KOPT-K1 (cell line): ENCODE results near the gene PCNT.
A peak's percentile ranks its signal among the peaks of the same experiment; 100 is the strongest.

Experiments used
- H3K27ac ChIP-seq: fragments of 200-600 bp; sonication (generic); 2 replicates; pipeline ENCODE4 v1.5.1; 2016; ENCODE audit warnings: antibody characterized with exemption, mild to moderate bottlenecking, low read depth, low read length; ENCODE audit not compliant: poor library complexity, severe bottlenecking
- H3K36me3 ChIP-seq: fragments of 200-600 bp; sonication (generic); 2 replicates; pipeline ENCODE4 v1.5.1; 2017; ENCODE audit warnings: antibody characterized with exemption, mild to moderate bottlenecking, low read length, moderate library complexity; ENCODE audit not compliant: insufficient read depth
- H3K9me3 ChIP-seq: fragments of 200-600 bp; sonication (generic); 2 replicates; pipeline ENCODE4 v1.5.1; 2017; ENCODE audit warnings: antibody characterized with exemption, low read length, mild to moderate bottlenecking; ENCODE audit not compliant: insufficient read depth, poor library complexity, severe bottlenecking

PCNT gene

DNA sequence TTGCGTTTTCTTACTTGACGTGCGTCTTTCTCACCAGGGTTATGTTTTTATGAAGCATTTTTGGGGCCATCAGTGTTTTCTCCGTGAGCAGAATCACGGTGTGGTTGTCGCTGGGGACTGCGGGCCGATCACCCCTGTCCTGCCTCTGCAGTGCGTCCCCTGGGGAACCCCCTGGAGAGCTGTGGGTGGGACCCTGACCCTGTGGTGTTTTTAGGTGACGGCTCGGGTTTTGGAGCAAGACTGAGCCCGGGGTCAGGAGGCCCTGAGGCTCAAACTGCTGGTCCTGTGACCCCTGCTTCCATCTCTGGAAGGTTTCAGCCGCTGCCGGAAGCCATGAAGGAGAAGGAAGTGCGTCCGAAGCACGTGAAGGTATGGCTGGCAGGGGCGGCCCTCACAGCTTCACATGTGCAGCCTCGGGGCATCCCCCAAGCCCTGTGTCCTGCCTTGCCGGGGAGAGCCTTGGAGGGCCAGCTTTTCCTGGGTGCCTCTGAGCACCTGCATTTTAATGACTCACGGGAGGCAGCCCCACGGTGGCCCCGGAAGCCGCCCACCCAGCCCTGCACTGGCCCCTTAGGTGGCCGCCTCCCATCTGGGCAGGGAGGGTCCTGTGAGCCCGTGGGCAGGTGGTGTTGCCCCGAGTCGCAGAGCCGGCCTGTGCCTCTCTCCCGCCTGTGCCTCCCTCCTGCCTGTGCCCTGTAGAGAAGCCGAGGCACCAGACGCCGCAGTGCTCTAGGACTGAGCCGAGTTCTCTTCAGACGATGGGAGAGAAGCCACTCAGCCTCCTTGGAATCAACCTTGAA, 98.0 kb downstream of the PCNT start:
- peaks cover 52% of the 10 kb centered on the region for H3K36me3 ChIP-seq
- peak overlapping the region; percentile 65 for H3K27ac ChIP-seq
- no peaks in the 10 kb centered on the region for H3K9me3 ChIP-seq

DNA sequence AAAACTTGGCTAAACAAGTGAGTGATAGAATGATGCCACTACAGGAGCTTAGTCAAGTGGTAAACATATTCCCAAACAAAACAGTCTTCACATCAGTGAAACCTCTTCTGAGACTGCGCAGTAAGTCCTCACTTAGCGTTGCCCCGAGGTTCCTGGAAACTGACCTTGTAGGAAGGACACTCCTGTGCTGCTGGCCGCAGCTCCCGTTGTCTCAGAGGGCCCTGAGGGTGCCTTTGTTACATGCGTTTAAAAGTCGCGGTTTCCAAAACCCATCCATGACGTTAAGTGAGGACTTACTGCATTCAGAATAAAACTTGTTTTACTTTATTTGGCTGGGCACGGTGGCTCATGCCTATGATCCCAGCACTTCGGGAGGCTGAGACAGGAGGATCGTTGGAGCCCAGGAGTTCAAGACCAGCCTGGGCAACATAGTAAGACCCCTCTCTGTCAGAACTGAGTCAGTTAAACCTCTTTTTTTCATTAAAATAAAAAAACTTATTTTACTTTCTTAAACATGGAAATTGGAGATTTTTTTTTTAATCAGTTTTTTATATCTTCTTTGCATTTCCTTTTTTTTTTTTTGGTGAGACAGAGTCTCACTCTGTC, 98.8 kb downstream of the PCNT start:
- H3K9me3 ChIP-seq = no peaks in the 10 kb centered on the region
- peak overlapping the region; percentile 65 for H3K27ac ChIP-seq
- H3K36me3 ChIP-seq = peaks cover 54% of the 10 kb centered on the region

DNA sequence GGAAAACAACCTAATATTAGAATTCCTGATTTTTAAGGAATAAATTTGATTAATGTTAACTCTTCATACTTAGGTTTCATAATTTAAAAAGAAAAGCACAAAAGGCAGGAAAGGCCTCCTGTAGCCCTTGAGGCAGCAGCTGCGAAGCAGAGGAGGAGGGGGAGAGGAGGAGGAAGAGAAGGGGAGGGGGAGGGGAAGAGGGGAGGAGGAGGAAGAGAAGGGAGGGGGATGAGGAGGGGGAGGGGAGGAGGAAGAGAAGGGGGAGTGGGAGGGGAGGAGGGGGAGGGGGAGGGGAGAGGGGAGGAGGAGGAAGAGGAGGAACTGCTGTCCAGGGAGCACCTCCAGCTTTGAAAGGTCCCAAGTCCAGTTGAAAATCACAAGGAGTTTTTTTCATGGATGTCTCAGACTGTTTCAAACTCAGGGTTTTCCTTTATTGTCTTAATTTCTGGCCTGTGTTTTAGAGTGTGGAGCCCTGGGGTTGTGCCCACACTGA, 99.6 kb downstream of the PCNT start:
- no peaks in the 10 kb centered on the region for H3K9me3 ChIP-seq
- peak overlapping the region; percentile 97 for H3K27ac ChIP-seq
- peaks cover 55% of the 10 kb centered on the region; the same call in 1 of the 2 replicates for H3K36me3 ChIP-seq

DNA sequence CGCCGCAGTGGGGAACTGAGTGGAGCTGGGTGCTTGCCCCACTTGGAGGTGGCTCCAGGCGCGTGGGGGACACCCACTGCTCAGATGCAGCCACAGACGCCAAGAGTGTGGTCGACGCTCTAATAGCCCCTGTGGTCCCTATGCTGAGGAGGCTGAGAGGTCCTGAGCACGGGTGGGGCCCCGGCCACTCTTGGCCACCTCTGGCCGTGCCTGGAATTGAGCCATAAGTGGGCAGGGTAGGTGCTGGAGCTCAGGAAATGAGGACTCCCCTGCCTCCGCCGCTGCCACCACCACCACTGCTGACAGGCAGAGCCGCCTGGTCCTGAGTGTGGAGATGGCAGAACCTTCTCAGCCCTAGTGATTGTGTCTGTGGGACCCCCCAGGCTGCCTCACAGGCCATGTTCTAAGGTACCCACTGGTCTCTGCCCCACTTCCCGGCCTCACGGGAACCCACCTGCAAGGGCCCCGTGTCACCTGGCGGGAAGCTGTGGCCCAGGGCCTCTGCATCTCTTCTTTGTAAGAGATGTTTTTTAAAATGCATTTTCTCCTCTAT, 100.2 kb downstream of the PCNT start:
- H3K36me3 ChIP-seq = peaks cover 54% of the 10 kb centered on the region; the same call in 1 of the 2 replicates
- H3K9me3 ChIP-seq = no peaks in the 10 kb centered on the region
- H3K27ac ChIP-seq = peak overlapping the region; percentile 97

DNA sequence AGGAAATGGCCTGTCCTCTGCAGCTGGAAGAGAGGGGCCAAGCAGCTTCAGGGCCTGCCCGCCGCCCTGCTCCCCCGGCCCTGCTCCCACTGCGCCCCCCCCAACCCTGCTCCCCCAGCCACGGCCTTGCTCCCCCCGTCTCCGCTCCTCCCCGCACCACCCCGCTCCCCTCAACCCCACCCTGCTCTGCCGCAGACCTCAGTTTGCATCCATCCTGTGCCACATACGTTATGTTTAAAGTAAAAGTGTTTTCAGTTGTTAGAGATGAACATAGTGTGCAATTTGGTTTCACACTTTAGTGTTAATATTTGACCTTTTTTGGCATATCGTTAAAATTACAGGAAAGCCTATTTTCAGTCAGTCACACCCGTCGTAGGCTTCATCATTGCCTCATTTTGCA, 100.7 kb downstream of the PCNT start:
- Histone ChIP-seq H3K27ac (peak overlapping the region; percentile 97), H3K36me3 (peaks cover 50% of the 10 kb centered on the region; the same call in 1 of the 2 replicates), H3K9me3 (no peaks in the 10 kb centered on the region)

DNA sequence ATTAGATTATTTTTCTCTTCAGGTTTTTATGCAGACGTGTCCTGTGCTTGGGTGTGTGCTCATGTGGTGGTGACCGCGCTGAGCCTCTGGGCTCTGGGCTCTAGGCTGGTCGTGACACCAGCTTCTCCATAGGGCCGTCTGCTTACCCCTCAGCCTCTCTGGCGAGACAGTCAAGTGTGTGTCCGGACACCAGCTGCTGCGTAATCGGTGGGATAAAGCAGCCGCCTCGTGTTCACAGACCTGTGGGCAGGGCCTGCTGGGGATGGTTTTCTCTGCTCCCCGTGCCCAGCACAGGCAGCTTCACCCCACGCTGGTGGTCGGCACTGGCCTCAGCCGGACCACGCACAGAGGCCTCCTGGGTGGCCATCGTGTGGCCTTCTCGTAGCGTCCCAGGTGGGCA, 101.1 kb downstream of the PCNT start:
- no peaks in the 10 kb centered on the region for H3K9me3 ChIP-seq
- peaks cover 53% of the 10 kb centered on the region; the same call in 1 of the 2 replicates for H3K36me3 ChIP-seq
- peak overlapping the region; percentile 97 for H3K27ac ChIP-seq

DNA sequence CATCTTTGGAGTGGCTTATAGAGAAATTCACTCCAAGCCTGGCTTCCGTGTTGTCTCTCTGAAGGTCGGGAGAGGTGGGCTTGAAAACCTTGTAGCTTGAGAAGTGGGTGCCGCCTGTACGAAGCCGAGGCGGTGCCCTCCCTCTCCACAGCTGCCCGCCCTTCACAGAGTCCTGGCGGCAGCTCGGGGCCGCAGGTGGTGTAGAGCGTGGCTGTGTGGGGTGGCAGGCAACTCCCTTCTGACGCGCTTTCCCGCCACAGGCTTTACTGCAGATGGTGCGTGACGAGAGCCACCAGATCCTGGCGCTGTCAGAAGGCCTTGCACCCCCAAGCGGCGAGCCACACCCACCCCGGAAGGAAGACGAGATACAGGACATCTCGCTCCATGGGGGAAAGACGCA, 101.6 kb downstream of the PCNT start:
- H3K9me3 ChIP-seq = no peaks in the 10 kb centered on the region
- H3K27ac ChIP-seq = peak overlapping the region; percentile 97
- H3K36me3 ChIP-seq = peaks cover 56% of the 10 kb centered on the region; the same call in 1 of the 2 replicates

DNA sequence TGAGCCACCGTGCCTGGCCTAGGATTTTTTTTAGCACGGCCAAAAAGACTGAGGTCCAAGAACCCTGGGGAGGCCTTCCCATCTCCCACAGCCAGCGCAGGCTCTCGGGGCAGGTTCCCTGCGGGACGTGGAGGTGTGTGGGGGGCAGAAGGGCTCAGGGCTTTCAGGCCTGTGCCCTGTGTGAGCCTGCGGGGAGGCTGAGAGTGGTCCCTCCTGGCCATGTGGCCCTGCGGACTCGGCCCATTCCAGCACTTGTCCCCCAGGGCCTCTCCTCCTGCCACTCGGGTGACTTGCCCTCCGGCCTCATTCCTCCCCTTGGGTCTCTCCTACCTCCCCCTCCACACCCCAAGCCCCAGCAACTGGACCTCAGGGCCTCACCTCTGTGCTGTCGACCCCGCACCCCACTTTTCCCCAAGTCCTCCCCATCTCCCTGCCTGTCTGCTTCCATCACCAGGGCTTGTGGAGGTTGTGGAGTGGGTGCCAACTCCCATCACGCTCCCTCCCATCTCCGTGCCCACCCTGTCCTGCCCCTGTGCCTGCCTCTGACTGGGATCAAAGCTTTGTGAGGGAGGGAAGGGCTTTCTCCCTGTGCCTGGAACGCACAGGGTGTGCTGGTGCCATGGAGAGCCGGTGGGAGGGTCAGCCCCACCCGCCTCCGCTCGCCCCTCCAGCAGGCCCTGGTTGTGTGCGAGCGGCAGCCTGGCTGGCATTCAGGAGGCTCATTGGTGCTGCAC, 102.5 kb downstream of the PCNT start:
- H3K36me3 ChIP-seq = peaks cover 56% of the 10 kb centered on the region; the same call in 1 of the 2 replicates
- H3K27ac ChIP-seq = peak overlapping the region; percentile 97
- H3K9me3 ChIP-seq = no peaks in the 10 kb centered on the region

DNA sequence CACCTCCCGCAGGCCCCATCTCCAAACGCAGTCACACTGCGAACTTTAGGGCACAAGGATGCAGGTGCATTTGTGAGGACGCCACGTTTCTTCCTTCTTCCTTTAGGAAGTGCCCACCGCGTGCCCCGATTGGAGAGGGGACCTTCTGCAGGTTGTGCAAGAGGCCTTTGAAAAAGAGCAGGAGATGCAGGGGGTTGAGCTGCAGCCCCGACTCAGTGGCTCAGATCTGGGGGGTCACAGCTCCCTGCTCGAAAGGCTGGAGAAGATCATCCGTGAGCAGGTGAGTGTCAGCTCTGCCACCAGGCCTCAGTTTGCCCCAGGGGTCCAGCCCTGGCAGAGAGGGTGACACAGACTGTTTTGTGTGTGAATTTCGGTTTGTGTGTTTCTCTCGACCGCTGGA, 103.6 kb downstream of the PCNT start:
- H3K36me3 ChIP-seq = peaks cover 57% of the 10 kb centered on the region; the same call in 1 of the 2 replicates
- no peaks in the 10 kb centered on the region for H3K9me3 ChIP-seq
- H3K27ac ChIP-seq = no peak overlapping the region

DNA sequence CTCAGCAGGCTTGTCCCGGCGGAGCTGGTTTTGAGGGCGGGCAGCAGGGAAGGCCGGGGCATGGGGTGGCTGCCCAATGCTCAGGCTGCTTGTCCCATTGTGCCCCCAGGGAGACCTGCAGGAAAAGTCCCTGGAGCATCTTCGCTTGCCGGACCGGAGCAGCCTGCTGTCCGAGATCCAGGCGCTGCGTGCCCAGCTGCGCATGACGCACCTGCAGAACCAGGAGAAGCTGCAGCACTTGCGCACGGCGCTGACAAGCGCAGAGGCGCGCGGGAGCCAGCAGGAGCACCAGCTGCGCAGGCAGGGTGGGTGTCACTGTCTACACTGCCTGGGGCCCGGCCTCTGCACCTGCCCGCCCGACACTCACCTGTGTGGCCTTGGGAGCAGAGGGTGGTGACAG, 104.3 kb downstream of the PCNT start:
- Histone ChIP-seq H3K36me3 (peaks cover 59% of the 10 kb centered on the region; the same call in 1 of the 2 replicates), H3K9me3 (no peaks in the 10 kb centered on the region), H3K27ac (no peak overlapping the region)

DNA sequence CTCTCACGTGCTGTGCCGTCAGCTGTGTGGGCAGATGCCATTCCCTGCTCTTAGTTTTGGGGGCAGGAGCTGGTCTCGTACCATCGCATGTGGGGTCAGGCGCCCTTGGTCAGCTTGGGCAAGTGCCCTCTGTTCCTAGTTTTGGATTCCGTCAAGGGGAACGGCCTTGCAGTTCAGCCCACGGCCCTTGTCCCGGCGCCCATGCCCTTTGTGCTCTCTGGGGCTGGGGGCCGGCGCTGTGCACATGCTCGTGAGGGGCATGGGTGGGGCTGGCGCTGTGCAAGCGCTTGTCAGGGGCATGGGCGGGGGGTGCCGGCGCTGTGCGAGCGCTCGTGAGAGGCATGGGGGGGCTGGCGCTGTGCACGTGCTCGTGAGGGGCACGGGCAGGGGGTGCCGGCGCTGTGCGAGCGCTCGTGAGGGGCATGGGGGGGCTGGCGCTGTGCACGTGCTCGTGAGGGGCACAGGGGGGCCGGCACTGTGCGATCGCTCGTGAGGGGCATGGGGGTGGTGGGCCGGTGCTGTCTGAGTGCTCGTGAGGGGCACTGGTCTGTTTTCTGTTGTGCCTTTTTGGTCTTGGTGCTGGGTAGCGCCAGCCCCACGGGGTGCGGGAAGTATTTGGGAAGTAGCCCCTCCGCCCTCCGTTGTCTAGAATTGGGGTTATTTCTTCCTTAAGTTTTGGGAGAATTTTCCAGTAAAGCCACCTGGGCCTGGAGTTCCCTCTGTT, 105.2 kb downstream of the PCNT start:
- H3K36me3 ChIP-seq = peaks cover 66% of the 10 kb centered on the region
- no peaks in the 10 kb centered on the region for H3K9me3 ChIP-seq
- no peak overlapping the region for H3K27ac ChIP-seq

DNA sequence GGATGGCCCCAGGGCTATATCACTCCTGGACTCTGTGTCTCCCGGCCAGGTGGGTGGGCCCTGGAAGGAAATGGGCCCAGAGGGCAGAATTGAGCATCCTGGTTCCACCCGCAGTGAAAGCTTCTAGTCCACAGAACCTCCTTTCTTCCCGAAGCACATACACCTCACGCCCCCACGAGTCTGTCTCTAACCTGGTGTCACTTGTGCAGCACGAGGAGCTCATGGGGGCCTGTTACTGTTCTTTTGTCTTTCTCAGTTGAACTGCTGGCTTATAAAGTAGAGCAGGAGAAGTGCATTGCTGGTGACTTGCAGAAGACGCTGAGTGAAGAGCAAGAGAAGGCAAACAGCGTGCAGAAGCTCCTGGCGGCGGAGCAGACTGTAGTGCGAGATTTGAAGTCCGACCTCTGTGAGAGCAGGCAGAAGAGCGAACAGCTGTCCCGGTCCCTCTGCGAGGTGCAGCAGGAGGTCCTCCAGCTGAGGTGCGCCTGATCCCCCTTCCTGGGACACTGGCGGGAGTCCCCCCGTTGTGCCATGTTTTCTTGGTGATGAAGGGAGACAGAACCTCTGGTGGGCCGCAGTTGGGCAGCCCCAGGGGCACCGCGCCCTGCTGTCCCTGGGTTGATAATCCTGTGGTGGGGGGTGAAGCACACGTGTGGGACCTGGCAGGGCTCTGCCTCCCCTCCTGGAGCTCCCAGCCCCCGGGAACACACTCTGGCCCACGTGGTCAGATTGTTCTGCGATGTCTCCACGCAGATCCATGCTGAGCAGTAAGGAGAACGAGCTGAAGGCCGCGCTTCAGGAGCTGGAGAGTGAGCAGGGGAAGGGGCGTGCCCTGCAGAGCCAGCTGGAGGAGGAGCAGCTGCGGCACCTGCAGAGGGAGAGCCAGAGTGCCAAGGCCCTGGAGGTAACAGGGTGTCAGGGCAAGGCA, 106.1 kb downstream of the PCNT start:
- Histone ChIP-seq H3K9me3 (no peaks in the 10 kb centered on the region), H3K27ac (no peak overlapping the region), H3K36me3 (peaks cover 75% of the 10 kb centered on the region)

DNA sequence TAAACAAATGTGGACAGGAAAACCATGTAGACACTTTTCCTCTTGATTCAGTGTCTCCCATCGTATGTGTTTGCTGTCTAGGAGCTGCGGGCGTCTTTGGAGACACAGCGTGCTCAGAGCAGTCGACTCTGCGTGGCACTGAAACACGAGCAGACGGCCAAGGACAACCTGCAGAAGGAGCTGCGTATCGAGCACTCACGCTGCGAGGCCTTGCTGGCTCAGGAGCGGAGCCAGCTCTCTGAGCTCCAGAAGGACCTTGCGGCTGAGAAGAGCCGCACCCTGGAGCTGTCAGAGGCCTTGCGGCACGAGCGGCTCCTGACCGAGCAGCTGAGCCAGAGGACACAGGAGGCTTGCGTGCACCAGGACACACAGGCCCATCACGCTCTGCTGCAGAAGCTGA, 107.5 kb downstream of the PCNT start:
- H3K9me3 ChIP-seq = no peaks in the 10 kb centered on the region

More for the DNA sequence above, 107.5 kb downstream of the PCNT start:
- peaks cover 86% of the 10 kb centered on the region for H3K36me3 ChIP-seq
- no peak overlapping the region for H3K27ac ChIP-seq
